HepG2 (cell line): ENCODE measurements around the gene INO80E. TPM values are rescaled to one million over a fixed set of nuclear protein-coding genes. Genes with fewer than 3 reads are reported as not detected.

Source experiments
- ATAC-seq: fragments of 200-7000 bp; cut with Tn5 transposase; 3 replicates; pipeline ENCODE4 v1.9.1; 2020; ENCODE audit warnings: mild to moderate bottlenecking, moderate library complexity
- BruUV-seq: library from RNA; stranded (reverse); fragments of 400-500 nt; replicated peaks from 2 replicates; lab custom pipeline; 2021; lab: Mats Ljungman, UMichigan
- CTCF ChIA-PET: fragments of 300-600 bp; formaldehyde crosslinking; extraction: SDS; loops from one replicate; lab custom pipeline; 2021; ENCODE audit warnings: low total read pairs, inconsistent platforms, low intra/inter-chr PET ratio; lab: Yijun Ruan, JAX
- POLR2A ChIA-PET: fragments of 350-600 bp; sonication (Branson Sonifier 250); formaldehyde crosslinking; loops from one replicate; lab custom pipeline; 2020; ENCODE audit warnings: antibody characterized with exemption, inconsistent platforms; lab: Yijun Ruan, JAX
- DNase-seq: peaks from one replicate; pipeline ENCODE4 v3.0.0-alpha.2; 2015; ENCODE audit warnings: low spot score
- FAIRE-seq: peaks from 3 replicates; lab custom pipeline; 2011; peaks lifted over from hg19 to GRCh38; lab: Jason Lieb, UNC
- H2AFZ ChIP-seq: one replicate; pipeline ENCODE4 v1.6.1; 2011; ENCODE audit warnings: low read length, inconsistent platforms
- H3K27ac ChIP-seq: fragments of 300-600 bp; 3 replicates; pipeline ENCODE4 v1.8.0; 2011; ENCODE audit warnings: mixed run types, mild to moderate bottlenecking, mixed read lengths, low read length, inconsistent platforms; ENCODE audit not compliant: insufficient read depth; ENCODE audit errors: extremely low read length
- H3K27me3 ChIP-seq, 2 experiments: fragments of 200-600 bp in 1 of 2; 2 replicates in 1 of 2; 3 replicates in 1 of 2; pipeline versions ENCODE4 v1.6.0 to v1.8.0; 2011; ENCODE audit warnings: low read length in 2 of 2, mild to moderate bottlenecking in 2 of 2, moderate library complexity in 2 of 2, inconsistent platforms in 1 of 2; ENCODE audit not compliant: insufficient read depth in 2 of 2, control insufficient read depth in 1 of 2
- H3K36me3 ChIP-seq, 2 experiments: fragments of 200-600 bp in 1 of 2; replicated peaks in 1 of 2; 2 replicates in 1 of 2; 3 replicates in 1 of 2; pipeline versions ENCODE4 v1.5.1 to v1.8.0; 2011; ENCODE audit warnings: low read length in 2 of 2, inconsistent platforms in 1 of 2; ENCODE audit not compliant: insufficient read depth in 2 of 2, control insufficient read depth in 1 of 2
- H3K4me1 ChIP-seq: 2 replicates; pipeline ENCODE4 v1.5.1; 2012; ENCODE audit warnings: low read length, inconsistent platforms; ENCODE audit not compliant: insufficient read depth
- H3K4me2 ChIP-seq: 2 replicates; pipeline ENCODE4 v1.6.0; 2011; ENCODE audit warnings: low read depth, low read length, inconsistent platforms
- H3K4me3 ChIP-seq, 3 experiments: fragments of 200-600 bp in 1 of 3; sonication (generic), shearing (Covaris generic) in 1 of 3; replicated peaks in 1 of 3; 2 replicates each; pipeline ENCODE4 v1.5.1; 2011 to 2016; ENCODE audit warnings: low read length in 3 of 3, inconsistent platforms in 2 of 3, low read depth in 2 of 3, mild to moderate bottlenecking in 2 of 3, control low read depth in 1 of 3, mixed read lengths in 1 of 3; ENCODE audit not compliant: insufficient read depth in 1 of 3
- H3K79me2 ChIP-seq: one replicate; pipeline ENCODE4 v1.6.1; 2011; ENCODE audit warnings: low read length, inconsistent platforms; ENCODE audit not compliant: insufficient read depth
- H3K9ac ChIP-seq: 2 replicates; pipeline ENCODE4 v1.6.0; 2011; ENCODE audit warnings: mild to moderate bottlenecking, low read depth, low read length, inconsistent platforms; ENCODE audit not compliant: insufficient read depth
- H3K9me3 ChIP-seq: 2 replicates; pipeline ENCODE4 v1.5.1; 2012; ENCODE audit warnings: mild to moderate bottlenecking, low read length
- H4K20me1 ChIP-seq: 2 replicates; pipeline ENCODE4 v1.6.0; 2011; ENCODE audit warnings: inconsistent platforms, mild to moderate bottlenecking, low read length, moderate library complexity; ENCODE audit not compliant: insufficient read depth
- PATZ1 ChIP-seq: sonication (generic); formaldehyde crosslinking; IDR thresholded peaks from 2 replicates; pipeline ENCODE4 v1.4.0; 2020; ENCODE audit warnings: missing genetic modification reagents
- PCBP1 ChIP-seq: fragments of 200-400 bp; formaldehyde crosslinking; IDR thresholded peaks from 2 replicates; pipeline ENCODE4 v1.6.1; 2017; ENCODE audit warnings: mild to moderate bottlenecking, low read depth, low read length, borderline replicate concordance
- ZNF629 ChIP-seq: sonication (generic); formaldehyde crosslinking; conservative IDR thresholded peaks from 2 replicates; pipeline ENCODE4 v1.5.0; 2020; ENCODE audit warnings: missing genetic modification reagents
- WGBS: methylation state at CpG from one replicate; pipeline ENCODE4 v1.1.6; 2017; ENCODE audit warnings: low lambda C conversion rate; 5-methylcytosine and 5-hydroxymethylcytosine counted together
- in situ Hi-C: cut with HindIII; loops from 2 replicates; pipeline ENCODE4 v1.10.0; 2017; ENCODE audit warnings: low pct_unique_long_range_greater_than_20kb; ENCODE audit not compliant: extremely low pct_ligation_motif_present
- intact Hi-C: fragments of 100-400 bp; cut with micrococcal nuclease; formaldehyde crosslinking; loops from one replicate; pipeline ENCODE4 v1.10.0; 2022; ENCODE audit not compliant: unreplicated experiment
- polyA plus RNA-seq, 8 experiments: library from polyadenylated mRNA; depleted of rRNA in 3 of 8; stranded (reverse) in 7 of 8; unstranded in 1 of 8; fragments of >200 nt; fragmentation: Illumina TruSeq in 4 of 8; extraction: Trizol in 4 of 8; gene quantifications; 2 replicates each; pipeline versions ENCODE4 v1.2.1 to v1.2.3, GENCODE V29; 2011 to 2016; ENCODE audit warnings: low read depth in 4 of 8, missing spikeins in 1 of 8, mixed read lengths in 1 of 8; ENCODE audit not compliant: insufficient read depth in 1 of 8
- total RNA-seq, 5 experiments: library from RNA; depleted of rRNA; stranded (reverse); fragments of >200 nt; fragmentation: Illumina TruSeq; extraction: Trizol; gene quantifications; 2 replicates each; pipeline ENCODE4 v1.2.3, GENCODE V29; 2016; ENCODE audit warnings: low read depth in 1 of 5

The INO80E gene
- total and polyA plus RNA-seq, 2 of the 13 experiments (the other 11 are each of a cell fraction or from before 2014, with no cell fraction given): 25.8 to 45.6 TPM

- Histone ChIP-seq H3K9me3 (no peaks in the 10 kb centered on the region), H3K27me3 (peaks cover 10 to 31% of the 10 kb centered on the region in 2 experiments; a peak in 4 of 5 replicates), H2AFZ (no peak overlapping the region), H3K79me2 (no peaks in the 10 kb centered on the region), H3K4me1 (peaks cover 31% of the 10 kb centered on the region), H3K27ac (no peak overlapping the region), H4K20me1 (no peaks in the 10 kb centered on the region), H3K4me3 (peak overlapping the region; percentile 42 to 69 (median 48); a peak in 4 of 6 replicates), H3K36me3 (no peaks in the 10 kb centered on the region), H3K9ac (no peak overlapping the region), H3K4me2 (peak overlapping the region; percentile 63)
- BruUV-seq: no TSS peak
- TF ChIP-seq PATZ1 (CRISPR knock-in tag) (0 out of 2 replicates have a peak, but pooled peaks have one; percentile 7), ZNF629 (CRISPR knock-in tag) (no peak), PCBP1 (0 out of 2 replicates have a peak, but pooled peaks have one; percentile 11)
- ATAC-seq: peak; percentile 5
- 42% methylated on average over 23 of the region's 34 CpGs for WGBS
- ChIA-PET POLR2A (interaction anchor here (1.1 to 1.7 kb wide), 3 partner anchors 22 to 55 kb away, joined by 4 to 6 read pairs (median 5); partner anchors contain the start of genes ALDOA and TAOK2), CTCF (no interaction called here)
- FAIRE-seq: no peak
- DNase-seq: no peak
- in situ Hi-C loops: loop anchor here (10.0 kb wide), 1 partner anchor 145 kb away; the partner anchor contains the start of gene CDIPT
- intact Hi-C loops: no loop called here
These were observed 14.2 kb downstream of the INO80E start for GRCh38 chr16:30009990-30010843.
